ENCODE measurements around the gene BBS9.
"Not testable (repeated sequence)": the region's sequence is repeated elsewhere in the genome, so short reads cannot be mapped to it uniquely, and the experiment has no call there.

Gene BBS9

GRCh38 chr7:33449847-33450246, 320.5 kb downstream of the BBS9 start:
- DNase-seq = no peak

GRCh38 chr7:33452805-33453502, 323.6 kb downstream of the BBS9 start:
- DNase-seq = no peak

GRCh38 chr7:33457039-33457438, 327.7 kb downstream of the BBS9 start:
- DNase-seq = no peak

GRCh38 chr7:33458581-33458980, 329.2 kb downstream of the BBS9 start:
- no peak for DNase-seq

DNA sequence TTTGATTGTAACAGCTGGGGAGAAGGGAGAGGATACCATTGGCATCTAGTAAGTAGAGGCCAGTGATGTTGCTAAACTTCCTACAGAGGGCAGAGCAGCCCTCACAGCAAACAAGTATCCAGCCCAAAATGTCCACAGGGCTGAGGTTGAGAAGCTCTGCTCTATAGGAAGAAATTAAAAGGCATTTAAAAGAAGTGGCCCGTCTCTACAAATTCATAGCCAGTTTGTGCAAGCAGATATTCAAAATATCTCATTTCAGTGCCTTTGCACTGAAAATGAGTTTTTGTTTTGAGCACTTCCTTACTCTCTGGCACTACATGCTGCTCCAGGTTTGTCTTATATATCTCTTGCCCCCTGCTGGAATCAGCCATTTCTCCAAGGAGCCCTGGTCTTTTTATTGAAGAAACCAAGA, 330.0 kb downstream of the BBS9 start:
- peak; percentile 1 for DNase-seq

DNA sequence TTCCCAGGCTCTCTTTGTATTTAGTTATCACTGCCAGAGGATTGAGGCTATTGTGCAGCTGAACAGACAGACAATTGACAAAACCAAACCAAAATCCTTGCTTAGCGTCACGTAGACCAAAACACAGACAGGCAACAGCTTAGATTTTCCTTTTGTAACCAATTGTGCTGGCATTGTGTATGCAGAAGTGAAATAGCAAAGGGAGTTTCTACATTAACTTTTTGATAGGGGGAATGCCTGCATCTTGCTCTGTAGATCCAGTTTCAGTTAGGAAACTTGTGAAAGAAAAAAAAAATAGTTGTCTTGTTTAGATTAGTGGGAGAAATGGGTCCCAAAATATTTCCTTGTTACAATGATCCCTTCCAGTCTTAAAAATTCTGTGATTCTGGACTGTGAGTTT, 333.8 kb downstream of the BBS9 start:
- no peak for DNase-seq

GRCh38 chr7:33466203-33466602, 336.8 kb downstream of the BBS9 start:
- DNase-seq = no peak

GRCh38 chr7:33471636-33472242, 342.4 kb downstream of the BBS9 start:
- DNase-seq = no peak

DNA sequence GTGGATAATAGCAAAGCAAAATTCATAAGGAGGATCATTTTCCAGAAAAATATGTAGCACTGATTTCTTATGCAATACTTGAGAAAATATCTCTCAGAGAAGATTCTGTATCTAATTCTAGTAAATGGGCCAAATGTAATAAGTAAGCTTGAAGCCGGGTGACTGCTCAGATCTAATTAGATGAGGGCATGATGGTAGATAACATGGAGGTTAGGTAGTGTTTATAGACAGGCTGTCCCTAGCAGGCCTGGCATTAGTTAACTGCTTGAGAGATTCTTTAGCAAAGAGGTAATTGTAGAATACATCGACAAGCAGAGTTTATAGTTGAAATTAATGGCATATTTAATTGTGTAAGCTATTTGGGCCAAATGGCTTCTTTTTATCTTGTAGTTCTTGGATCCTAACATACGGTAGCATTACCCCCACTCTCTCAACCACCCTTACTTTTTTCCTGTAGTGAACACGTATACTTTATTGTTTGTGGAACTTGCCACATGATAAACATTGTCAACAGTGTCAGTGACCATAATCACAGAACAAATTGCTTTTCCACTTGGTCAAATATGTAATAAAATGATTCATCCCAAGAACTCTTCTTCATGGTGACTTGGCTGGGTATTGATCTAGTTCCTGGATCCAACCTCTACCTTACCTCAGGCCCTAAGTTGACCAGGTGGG, 343.1 kb downstream of the BBS9 start:
- no peak for DNase-seq

- DNase-seq = no peak
Measured at GRCh38 chr7:33477719-33478480, 348.5 kb downstream of the BBS9 start.

DNA sequence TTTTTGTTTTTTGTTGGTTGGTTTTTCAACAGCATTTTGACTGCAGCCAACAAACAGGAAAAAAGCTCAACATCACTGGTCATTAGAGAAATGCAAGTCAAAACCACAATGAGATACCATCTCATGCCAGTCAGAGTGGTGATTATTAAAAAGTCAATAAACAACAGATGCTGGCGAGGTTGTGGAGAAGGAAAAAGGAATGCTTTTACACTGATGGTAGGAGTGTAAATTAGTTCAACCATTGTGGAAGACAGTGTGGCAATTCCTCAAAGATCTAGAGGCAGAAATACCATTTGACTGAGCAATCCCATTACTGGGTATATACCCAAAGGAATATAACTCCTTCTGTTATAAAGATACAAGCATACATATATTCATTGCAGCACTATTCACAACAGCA, 355.1 kb downstream of the BBS9 start:
- not testable (repeated sequence) for DNase-seq

- DNase-seq = no peak
Measured at GRCh38 chr7:33485747-33486493, 356.6 kb downstream of the BBS9 start.

GRCh38 chr7:33486633-33487032, 357.3 kb downstream of the BBS9 start:
- DNase-seq = no peak

DNA sequence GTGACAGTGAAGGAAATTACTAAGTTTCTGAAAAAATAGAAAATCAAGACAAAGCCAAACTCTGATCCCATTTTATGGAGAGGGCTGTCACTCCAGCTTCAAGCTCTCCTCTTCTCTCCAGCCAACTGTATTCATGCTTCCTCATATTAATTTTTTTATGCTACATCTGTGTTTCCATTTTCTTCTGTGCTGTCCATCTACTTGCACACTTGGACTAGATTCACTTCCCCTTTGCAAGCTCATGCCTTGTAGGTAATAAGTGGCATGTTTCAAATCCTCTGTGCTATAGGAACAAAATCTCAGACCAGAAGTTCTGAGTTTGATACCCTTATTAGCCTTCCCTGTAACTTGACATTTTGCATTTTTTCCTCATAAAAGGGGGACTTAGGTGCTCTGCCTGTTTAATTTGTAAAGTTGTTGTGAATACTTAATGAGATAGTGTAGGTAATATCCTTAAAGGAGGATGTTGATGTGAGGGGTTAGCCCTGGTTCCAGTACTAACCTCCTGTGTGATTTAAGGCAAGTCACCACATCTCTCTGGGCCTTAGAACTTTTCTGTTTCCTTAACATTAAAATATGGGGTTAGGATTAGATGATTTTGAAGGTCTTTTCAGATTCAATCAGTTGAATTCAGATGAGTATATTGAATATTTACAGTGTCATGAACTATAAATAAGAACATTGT, 358.8 kb downstream of the BBS9 start:
- no peak for DNase-seq

- DNase-seq = no peak
Measured at GRCh38 chr7:33494474-33494873, 365.1 kb downstream of the BBS9 start.

- DNase-seq = no peak
Measured at GRCh38 chr7:33495207-33495606, 365.8 kb downstream of the BBS9 start.

DNA sequence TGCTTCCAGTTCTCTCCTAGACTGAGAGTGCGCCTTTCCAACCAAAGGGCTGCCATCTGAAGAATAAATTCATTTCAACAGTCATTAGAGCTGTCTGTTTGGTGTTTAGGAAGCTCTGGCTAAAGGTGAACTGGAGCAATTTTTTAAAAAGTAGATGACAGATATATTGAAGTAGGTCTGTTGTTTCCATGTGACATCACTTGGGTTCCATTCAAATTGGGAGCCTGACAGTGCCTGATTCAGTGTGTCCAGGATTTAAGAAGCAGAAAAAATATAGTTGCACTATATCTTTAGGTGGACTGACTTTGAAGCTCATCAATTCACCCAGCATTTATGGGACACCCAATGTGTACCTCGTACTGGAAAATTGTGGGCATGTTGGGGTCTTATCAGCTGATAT, 367.7 kb downstream of the BBS9 start:
- DNase-seq = no peak

- no peak for DNase-seq
Measured at GRCh38 chr7:33500703-33501701, 371.6 kb downstream of the BBS9 start.

GRCh38 chr7:33503014-33503413, 373.6 kb downstream of the BBS9 start:
- DNase-seq = no peak

GRCh38 chr7:33503736-33504135, 374.4 kb downstream of the BBS9 start:
- DNase-seq = no peak

DNA sequence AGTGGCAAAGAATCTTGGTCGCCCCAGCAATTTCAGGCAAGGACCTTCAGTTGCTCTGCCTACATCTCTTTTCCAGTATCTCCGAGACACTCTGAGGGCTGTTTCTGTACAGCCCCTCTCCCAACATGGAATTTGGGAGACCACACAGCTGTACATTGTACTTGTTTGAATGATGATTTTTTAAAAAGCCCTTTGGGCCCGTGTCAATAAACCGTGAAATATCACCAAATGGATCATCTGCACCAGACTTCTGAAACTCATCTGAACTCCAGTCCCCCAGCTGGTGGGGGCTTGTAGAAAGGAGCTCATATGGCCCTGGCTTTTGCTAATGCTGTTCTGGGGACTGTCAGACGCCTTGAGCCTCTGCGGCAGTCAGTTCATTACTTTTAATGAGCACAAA, 374.9 kb downstream of the BBS9 start:
- DNase-seq = no peak

All from activated CD4-positive, alpha-beta T cell treated with anti-CD3 and anti-CD28 coated beads, Interleukin-2, Interleukin-6, amounts not matched to agents 100 ng/mL and 50 ng/mL, durations not matched to agents 16 hours and 8 hours (primary cell).